Testis (tissue), 5 donors: Measurements from ENCODE around the gene CEACAM16. TPM values are rescaled to one million over a fixed set of nuclear protein-coding genes. Genes with fewer than 3 reads are reported as not detected.

Experiments
- DNase-seq: peaks from one replicate; pipeline ENCODE4 v3.0.0-alpha.2; 2019
- H3K27ac ChIP-seq, 2 donors: fragments of 200-600 bp; sonication (generic); one replicate each; pipeline ENCODE4 v1.5.1; 2019
- H3K27me3 ChIP-seq: fragments of 200-600 bp; sonication (generic); one replicate; pipeline ENCODE4 v1.5.1; 2019
- H3K36me3 ChIP-seq: fragments of 200-600 bp; sonication (generic); one replicate; pipeline ENCODE4 v1.5.1; 2017; ENCODE audit warnings: low read depth; ENCODE audit errors: missing control alignments
- H3K4me1 ChIP-seq: fragments of 200-600 bp; sonication (generic); one replicate; pipeline ENCODE4 v1.5.1; 2019
- H3K4me3 ChIP-seq, 2 donors: fragments of 200-600 bp; sonication (generic); one replicate each; pipeline ENCODE4 v1.5.1; 2017 to 2019
- H3K9me3 ChIP-seq: fragments of 200-600 bp; sonication (generic); one replicate; pipeline ENCODE4 v1.5.1; 2017
- POLR2A ChIP-seq: fragments of 450-650 bp; IDR thresholded peaks from one replicate; pipeline ENCODE4 v1.6.1; 2017; ENCODE audit warnings: antibody characterized with exemption, mild to moderate bottlenecking, moderate library complexity
- WGBS, 2 donors: methylation state at CpG; one replicate each; pipeline ENCODE4 v1.1.5; 2018; 5-methylcytosine and 5-hydroxymethylcytosine counted together
- intact Hi-C: fragments of 100-400 bp; cut with DNase I; formaldehyde crosslinking; loops from one replicate; pipeline ENCODE4 v1.15.1; 2023; ENCODE audit warnings: low total_unique reads
- long read RNA-seq, 2 donors: transcript quantifications; one replicate each; lab custom pipeline, GENCODE V29; 2026
- polyA plus RNA-seq: library from polyadenylated mRNA; stranded (reverse); fragments of 350-450 nt; fragmentation: Illumina TruSeq; extraction: RNeasy Lipid Tissue Mini Kit (QIAGEN cat#74804); gene quantifications from one replicate; pipeline ENCODE4 v1.2.3, GENCODE V29; 2014; ENCODE audit warnings: low read depth, low replicate concordance; ENCODE audit not compliant: insufficient read depth
- total RNA-seq, 2 donors: library from RNA; depleted of rRNA; stranded (reverse); fragments of >200 nt; gene quantifications; one replicate each; pipeline ENCODE4 v1.2.3, GENCODE V29; 2016
- TF ChIP-seq, protein P1 (sequence below), 3 experiments: fragments of 450-650 bp in 2 of 3; fragments of 200-600 bp in 1 of 3; sonication (generic) in 1 of 3; IDR thresholded peaks; one replicate each; pipeline ENCODE4 v1.5.1; 2016 to 2019; ENCODE audit warnings: antibody characterized with exemption in 3 of 3, mild to moderate bottlenecking in 2 of 3, moderate library complexity in 1 of 3

The CEACAM16 gene, protein sequence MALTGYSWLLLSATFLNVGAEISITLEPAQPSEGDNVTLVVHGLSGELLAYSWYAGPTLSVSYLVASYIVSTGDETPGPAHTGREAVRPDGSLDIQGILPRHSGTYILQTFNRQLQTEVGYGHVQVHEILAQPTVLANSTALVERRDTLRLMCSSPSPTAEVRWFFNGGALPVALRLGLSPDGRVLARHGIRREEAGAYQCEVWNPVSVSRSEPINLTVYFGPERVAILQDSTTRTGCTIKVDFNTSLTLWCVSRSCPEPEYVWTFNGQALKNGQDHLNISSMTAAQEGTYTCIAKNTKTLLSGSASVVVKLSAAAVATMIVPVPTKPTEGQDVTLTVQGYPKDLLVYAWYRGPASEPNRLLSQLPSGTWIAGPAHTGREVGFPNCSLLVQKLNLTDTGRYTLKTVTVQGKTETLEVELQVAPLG
- total RNA-seq (under 1 TPM in 1 of 2 donors, not detected in 1; 0.50 TPM), polyA plus RNA-seq (not detected)
- long read RNA-seq, donor 1: 0 reads
- long read RNA-seq, donor 2: 0 reads

DNA sequence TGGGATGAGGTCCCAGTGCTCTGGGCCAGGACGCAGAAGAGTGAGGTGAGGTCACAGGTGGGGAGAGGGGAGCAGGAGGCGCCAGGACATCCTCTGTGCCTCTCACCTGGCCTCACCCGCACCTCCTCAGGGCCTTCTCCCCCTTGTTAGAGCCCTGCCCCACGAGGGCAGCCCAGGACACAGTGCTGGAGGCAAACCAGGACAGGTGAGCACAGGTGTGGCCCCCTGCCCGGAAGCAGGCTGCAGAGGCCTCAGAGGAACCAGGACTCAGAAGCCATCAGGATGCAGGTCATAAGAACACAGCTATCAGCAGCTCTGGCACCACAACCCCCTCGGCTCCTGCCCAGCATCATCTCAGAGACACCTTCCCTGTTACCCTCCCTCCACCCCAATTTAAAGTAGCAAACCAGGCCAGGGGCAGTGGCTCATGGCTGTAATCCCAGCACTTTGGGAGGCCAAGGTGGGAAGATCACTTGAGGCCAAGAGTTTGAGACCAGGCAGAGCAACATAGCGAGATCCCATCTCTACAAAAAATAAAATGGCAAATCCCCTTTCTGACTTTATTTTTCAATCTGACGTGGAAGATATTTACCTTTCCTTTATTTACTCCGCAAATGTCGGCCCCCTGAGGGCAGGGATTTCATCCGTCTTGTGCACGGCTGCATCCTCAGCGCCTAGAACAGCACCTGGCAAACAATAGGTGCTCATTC is at the start of gene CEACAM16:
TSS of gene CEACAM16 (plus strand) at position 660 of the 710 bp plus-strand sequence. CDS start 2,306 bp downstream, outside the sequence.
- H3K27me3 ChIP-seq: no peaks in the 10 kb centered on the region
- H3K9me3 ChIP-seq: no peaks in the 10 kb centered on the region
- 86 to 89% methylated on average over 12 to 13 of the region's 13 CpGs for WGBS, 2 donors
- no peaks in the 10 kb centered on the region for H3K36me3 ChIP-seq
- DNase-seq: no peak
- TF ChIP-seq POLR2A: no peak
- TF ChIP-seq, protein P1, sequence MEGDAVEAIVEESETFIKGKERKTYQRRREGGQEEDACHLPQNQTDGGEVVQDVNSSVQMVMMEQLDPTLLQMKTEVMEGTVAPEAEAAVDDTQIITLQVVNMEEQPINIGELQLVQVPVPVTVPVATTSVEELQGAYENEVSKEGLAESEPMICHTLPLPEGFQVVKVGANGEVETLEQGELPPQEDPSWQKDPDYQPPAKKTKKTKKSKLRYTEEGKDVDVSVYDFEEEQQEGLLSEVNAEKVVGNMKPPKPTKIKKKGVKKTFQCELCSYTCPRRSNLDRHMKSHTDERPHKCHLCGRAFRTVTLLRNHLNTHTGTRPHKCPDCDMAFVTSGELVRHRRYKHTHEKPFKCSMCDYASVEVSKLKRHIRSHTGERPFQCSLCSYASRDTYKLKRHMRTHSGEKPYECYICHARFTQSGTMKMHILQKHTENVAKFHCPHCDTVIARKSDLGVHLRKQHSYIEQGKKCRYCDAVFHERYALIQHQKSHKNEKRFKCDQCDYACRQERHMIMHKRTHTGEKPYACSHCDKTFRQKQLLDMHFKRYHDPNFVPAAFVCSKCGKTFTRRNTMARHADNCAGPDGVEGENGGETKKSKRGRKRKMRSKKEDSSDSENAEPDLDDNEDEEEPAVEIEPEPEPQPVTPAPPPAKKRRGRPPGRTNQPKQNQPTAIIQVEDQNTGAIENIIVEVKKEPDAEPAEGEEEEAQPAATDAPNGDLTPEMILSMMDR (IDR thresholded peaks at IDR 0.05): no peak
- no peak within 1 kb of the TSS for H3K27ac ChIP-seq
- H3K4me1 ChIP-seq: no peaks in the 10 kb centered on the region
- no peak within 1 kb of the TSS for H3K4me3 ChIP-seq
- intact Hi-C loops: no loop called here

GRCh38 chr19:44649578-44650145 is 49.3 kb upstream of the CEACAM16 start:
- Histone ChIP-seq H3K4me3 (no peak overlapping the region), H3K9me3 (no peaks in the 10 kb centered on the region), H3K27me3 (no peaks in the 10 kb centered on the region), H3K4me1 (peaks cover 8% of the 10 kb centered on the region), H3K27ac (no peak overlapping the region), H3K36me3 (no peaks in the 10 kb centered on the region)
- intact Hi-C loops: loop anchor here (10.0 kb wide), 1 partner anchor 75 kb away; no protein-coding TSS in a partner anchor
- DNase-seq: no peak
- WGBS, 2 donors: 93 to 95% methylated on average over 15 of the region's 15 CpGs
- TF ChIP-seq, protein P1 (IDR thresholded peaks at IDR 0.05): no peak
- no peak for TF ChIP-seq POLR2A

- 92 to 94% methylated on average over 5 of the region's 5 CpGs for WGBS, 2 donors
- peaks cover 2% of the 10 kb centered on the region for H3K4me1 ChIP-seq
- no peak overlapping the region for H3K27ac ChIP-seq
- no peaks in the 10 kb centered on the region for H3K27me3 ChIP-seq
- no peak for DNase-seq
- H3K36me3 ChIP-seq: no peaks in the 10 kb centered on the region
- H3K9me3 ChIP-seq: no peaks in the 10 kb centered on the region
- intact Hi-C loops: loop anchor here (10.0 kb wide), 1 partner anchor 79 kb away; no protein-coding TSS in a partner anchor
- H3K4me3 ChIP-seq: no peak overlapping the region
- no peak for TF ChIP-seq POLR2A
- TF ChIP-seq, protein P1 (IDR thresholded peaks at IDR 0.05): no peak
These were observed 45.6 kb upstream of the CEACAM16 start for GRCh38 chr19:44653343-44653742.

DNA sequence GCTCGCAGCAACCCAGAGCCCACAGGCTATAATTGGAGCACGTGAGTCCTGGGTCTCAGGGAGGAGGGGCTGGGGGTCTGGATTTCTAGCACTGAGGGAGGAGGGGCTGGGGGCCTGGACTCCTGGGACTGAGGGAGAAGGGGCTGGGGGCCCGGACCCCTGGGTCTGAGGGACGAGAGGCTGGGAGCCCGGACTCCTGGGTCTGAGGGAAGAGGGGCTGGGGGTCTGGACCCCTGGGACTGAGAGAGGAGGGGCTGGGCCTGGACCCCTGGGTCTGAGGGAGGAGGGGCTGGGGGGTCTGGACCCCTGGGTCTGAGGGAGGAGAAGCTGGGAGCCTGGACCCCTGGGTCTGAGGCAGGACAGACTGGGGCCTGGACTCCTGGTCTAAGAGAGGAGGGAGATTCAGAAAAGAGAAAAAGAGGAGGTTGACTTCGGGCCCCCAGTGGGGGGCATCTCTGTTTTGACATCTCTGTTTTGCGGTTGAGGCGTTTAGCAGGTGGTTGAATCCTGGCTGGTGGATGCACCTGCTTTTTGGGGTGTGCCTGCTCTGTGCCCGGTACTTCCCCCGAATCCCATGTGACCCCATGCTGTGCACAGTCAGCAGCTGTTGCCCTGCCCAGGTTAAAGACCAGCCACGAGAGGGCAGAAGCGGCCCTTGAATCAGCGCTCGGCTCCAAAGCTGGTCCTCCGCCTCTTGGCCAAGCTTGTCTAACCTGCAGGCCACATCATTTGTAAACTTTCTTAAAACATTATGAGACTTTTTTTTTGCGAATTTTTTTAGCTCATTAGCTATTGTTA is 44.8 kb upstream of the CEACAM16 start:
- no peaks in the 10 kb centered on the region for H3K4me1 ChIP-seq
- peak; percentile 80 for DNase-seq
- no peaks in the 10 kb centered on the region for H3K9me3 ChIP-seq
- no peaks in the 10 kb centered on the region for H3K36me3 ChIP-seq
- no peak overlapping the region for H3K4me3 ChIP-seq
- WGBS, 2 donors: 64 to 70% methylated on average over 11 to 16 of the region's 16 CpGs
- intact Hi-C loops: loop anchor here (10.0 kb wide), 1 partner anchor 79 kb away; no protein-coding TSS in a partner anchor
- TF ChIP-seq, protein P1 (IDR thresholded peaks at IDR 0.05): peak; percentile 15 to 44 (median 35)
- TF ChIP-seq POLR2A: no peak
- H3K27ac ChIP-seq: no peak overlapping the region
- no peaks in the 10 kb centered on the region for H3K27me3 ChIP-seq
